T47D (cell line): Measurements from ENCODE around the gene TYMP.

ENCODE experiments used
- DNase-seq, 2 experiments: peaks; one replicate each; pipeline versions ENCODE4 v3.0.0 to v3.0.0-alpha.2; 2011 to 2012; ENCODE audit warnings: low read depth in 1 of 2, low spot score in 1 of 2
- JUND ChIP-seq: IDR thresholded peaks from 2 replicates; pipeline ENCODE4 v1.6.1; 2012; ENCODE audit warnings: low read depth
- in situ Hi-C: cut with HindIII; loops from 2 replicates; pipeline ENCODE4 v1.10.0; 2016; ENCODE audit warnings: low sequenced_read_pairs, low pct_unique_long_range_greater_than_20kb

The TYMP gene

DNA sequence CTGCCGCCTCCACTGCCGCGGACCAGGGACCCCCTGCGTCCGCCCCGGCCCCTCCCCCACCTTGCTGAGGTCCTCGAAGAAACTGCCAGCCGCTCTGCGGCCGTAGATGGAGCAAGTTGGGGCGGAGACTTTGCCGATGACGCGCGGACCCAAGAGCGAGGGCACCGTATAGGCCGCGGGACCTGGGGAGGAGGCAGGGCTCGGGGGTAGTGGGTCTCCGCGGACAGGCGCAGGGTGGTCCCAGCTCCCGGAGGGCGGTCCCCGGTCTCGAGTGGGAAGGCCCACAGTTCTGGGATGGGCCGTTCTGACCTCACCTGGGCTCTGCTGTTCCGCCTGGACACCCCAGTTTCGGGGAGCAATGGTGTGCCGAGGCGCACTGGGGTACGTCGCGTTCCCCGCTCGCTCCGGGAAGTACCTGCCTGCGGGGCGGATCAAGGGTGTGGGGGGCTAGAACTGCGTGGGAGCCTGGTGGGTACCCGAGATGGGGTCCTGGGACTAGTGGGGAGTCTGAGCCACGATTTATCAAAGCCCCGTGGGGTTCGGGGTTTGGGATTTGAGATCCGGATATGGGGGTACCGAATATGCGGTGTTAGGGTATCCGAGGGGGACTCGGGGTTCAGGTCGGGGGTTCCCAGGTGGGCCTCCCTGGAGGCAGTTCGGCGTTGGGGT is 1.2 kb upstream of the TYMP start:
- in situ Hi-C loops, result no loop called here
- no peak for TF ChIP-seq JUND
- DNase-seq, result peak; percentile 81 to 87

DNA sequence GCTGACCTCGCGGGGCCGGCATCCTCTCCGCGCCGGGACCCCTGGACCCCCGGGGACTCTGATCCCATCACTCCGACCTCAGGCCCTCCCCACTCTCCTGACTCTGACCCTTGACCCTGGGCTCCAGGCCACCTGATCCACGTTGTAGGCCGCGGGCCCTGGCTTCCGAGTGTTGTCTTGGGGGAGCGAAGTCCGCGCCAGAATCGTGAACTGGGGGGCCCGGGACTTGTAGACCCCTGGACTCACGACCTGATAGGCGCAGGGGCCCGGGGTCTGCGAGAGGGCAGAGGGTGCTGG is 716 bp upstream of the TYMP start:
- in situ Hi-C loops, result no loop called here
- DNase-seq, result no peak
- no peak for TF ChIP-seq JUND

DNA sequence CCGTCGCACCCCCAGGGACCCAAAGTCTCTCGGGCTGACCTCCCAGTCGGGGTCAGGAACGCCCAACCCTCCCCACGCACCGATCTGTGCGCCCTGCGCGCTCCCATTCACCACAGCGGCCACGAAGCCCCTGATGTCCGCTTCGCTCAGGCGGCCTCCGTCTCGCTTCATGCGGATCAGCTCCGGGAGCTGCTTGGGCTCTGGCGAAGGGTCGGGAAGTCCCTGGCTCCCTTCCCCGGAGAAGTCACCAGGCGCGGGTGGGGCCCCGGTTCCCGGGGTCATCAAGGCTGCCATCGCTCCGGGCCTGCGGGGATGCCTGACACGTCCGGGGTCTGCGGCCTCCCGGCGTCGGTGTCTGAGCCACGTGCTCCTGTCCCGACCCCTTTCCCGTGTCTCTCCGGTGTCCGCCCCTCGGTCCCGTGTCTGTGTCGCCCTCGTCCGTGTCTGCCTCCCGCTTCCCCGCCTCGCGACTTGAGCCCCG is 356 bp downstream of the TYMP start:
- no peak for DNase-seq
- in situ Hi-C loops, result no loop called here
- no peak for TF ChIP-seq JUND

DNA sequence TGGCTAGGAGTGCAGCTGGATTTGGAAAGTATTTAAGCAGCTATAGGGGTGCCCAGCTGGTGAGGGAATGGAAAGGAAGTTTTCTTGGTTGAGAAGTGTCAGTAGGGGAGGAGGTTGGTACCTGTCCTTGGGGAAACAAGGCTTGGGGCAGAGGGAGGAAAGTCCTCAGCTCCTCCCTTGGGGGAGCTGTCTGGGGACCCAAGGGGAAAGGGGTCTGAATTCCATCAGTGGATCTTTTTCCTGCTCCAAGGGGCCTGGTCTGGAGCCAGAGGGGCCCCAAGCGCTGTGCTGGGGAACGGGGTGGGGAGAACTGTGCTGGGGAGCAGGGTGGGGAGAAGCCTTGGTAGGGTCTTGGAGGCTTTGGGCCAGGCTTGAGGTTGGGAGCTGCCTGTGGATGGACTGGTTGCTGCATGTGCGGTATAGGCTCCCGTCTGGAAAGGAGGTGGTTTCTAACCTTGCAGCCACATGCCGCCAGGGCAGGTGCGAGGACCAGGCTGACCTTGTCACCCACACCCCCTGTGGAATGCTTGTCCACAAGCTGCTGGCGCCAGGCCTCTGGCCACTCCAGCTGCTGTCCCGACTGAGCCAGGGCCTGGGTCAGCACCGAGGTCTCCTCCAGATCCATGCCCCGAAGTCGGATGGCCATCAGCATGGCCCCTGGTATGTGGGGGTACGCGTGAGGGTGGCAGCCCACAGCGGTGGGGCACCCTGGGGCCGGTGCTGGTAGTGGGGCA is 963 bp downstream of the TYMP start:
- DNase-seq, result no peak
- no peak for TF ChIP-seq JUND
- in situ Hi-C loops, result no loop called here

DNA sequence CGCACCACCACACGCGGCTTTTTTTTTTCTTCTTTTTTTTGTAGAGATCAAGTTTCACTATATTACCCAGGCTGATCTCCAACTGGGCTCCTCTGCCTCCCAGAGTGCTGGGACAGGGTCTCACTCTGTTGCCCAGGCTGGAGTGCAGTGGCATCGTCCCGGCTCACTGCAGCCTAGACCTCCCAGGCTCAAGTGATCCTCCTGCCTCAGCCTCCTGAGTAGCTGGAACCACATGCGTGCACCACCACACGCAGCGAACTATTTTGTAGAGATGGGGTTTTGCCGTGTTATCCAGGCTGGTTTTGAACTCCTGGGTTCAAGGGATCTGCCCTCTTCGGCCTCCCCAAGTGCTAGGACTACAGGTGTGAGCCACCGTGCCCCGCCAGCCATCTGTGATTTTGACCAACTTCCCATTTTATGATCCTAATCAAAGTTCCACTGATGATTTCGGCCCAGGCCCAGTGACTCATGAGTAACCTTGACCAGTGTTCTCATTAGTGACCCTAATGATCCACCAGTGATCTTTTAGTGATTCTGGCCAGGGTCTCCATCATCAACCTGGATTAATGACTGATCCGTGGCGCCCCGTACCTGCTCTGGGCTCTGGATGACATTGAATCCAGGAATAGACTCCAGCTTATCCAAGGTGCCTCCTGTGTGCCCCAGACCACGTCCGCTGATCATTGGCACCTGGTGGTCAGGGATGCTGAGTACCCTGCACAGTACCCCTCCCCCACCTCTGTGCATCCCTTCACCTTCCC is 1.7 kb downstream of the TYMP start:
- no peak for DNase-seq
- in situ Hi-C loops, result no loop called here
- no peak for TF ChIP-seq JUND

DNA sequence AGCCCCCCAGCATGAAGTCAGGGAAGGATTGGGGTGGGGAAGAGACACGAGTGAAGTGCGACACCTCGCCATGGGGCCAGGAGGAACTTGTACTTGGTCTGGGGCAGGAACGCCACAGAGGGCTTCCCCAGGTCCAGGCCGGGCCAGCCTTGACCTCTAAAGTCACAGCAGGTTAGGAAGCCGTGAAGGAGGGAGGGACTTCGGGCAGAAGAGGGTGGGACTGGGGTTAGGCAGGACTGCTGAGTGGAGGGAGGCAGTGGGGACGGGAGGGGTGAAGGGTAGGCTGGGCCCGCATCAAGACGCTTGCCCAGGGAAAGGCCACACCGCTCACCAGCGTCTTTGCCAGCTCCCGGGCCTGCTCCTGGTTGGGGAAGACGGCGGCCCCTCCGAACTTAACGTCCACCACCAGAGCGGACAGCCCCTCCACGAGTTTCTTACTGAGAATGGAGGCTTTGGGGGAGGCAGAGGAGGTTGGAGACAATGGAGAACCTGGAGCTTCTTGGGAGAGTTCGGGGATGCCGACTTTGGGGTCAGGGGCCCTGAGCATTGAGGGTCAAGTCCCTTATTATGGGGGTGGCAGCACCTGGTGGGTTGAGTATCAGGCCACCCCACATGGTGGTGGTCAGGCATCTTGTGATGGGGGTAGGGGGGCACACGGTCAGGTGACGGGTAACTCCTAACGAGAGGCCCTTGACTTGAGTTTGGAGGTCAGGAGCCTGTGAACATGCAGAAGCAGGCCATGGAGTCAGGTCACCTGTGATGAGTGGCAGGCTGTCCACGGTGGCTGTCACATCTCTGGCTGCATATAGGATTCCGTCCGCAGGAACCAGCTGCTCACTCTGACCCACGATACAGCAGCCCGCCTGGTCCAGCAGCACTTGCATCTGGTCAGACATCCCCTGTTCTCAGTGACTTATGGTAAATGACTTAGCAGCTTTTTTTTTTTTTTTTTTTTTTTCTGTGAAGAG is 2.7 kb downstream of the TYMP start:
- no peak for TF ChIP-seq JUND
- in situ Hi-C loops, result no loop called here
- peak; percentile 56 to 72 for DNase-seq

DNA sequence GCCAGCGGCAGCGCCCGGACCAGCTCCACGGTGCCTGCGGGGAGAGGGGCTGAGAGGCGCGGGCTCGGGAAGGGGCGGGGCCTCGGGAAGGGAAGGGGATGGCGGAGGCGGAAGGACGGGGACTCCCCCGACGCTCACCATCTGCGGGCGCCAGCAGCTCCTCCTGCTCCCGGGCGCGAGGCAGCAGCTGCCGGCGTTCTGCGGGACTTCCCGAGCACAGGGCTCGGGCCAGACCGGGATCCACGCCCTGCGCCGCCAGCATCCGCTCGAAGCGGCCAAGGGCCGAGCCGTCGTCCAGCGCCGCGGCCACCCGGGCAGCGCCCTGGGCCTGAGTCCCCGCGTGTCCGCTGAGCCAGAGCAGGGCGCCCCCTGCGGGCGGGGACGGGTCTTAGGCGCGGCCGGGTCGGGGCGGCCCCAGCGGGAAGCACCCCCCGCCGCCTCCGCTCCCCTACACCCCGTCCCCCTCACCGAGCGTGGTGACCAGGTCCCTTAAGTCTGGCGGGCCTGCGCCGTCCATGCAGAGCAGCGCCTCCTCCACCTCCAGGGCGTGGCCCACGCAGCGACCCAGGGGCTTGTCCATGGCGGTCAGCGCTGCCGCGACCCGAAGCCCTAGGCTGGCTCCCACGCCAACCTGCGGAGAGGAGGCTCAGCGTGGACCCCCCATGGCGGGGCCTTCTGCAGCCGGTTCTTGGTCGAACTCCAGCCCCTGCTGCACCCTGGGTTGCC is 3.5 kb downstream of the TYMP start:
- in situ Hi-C loops, result no loop called here
- no peak for TF ChIP-seq JUND
- peak; percentile 58 to 68 for DNase-seq

DNA sequence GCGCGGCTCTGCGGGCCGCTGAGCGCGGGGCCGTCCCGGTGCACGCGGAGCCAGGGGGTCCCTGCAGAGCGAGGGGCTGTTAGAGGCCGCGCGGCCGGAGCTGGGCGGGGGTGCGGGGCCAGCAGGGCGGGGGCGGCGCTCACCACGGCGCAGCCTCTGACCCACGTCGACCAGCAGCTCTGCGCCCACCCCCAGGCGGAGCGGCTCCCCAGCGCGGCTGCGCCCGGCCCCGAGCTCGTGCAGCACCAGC is 4.0 kb downstream of the TYMP start:
- no peak for TF ChIP-seq JUND
- DNase-seq, result no peak
- in situ Hi-C loops, result no loop called here

DNA sequence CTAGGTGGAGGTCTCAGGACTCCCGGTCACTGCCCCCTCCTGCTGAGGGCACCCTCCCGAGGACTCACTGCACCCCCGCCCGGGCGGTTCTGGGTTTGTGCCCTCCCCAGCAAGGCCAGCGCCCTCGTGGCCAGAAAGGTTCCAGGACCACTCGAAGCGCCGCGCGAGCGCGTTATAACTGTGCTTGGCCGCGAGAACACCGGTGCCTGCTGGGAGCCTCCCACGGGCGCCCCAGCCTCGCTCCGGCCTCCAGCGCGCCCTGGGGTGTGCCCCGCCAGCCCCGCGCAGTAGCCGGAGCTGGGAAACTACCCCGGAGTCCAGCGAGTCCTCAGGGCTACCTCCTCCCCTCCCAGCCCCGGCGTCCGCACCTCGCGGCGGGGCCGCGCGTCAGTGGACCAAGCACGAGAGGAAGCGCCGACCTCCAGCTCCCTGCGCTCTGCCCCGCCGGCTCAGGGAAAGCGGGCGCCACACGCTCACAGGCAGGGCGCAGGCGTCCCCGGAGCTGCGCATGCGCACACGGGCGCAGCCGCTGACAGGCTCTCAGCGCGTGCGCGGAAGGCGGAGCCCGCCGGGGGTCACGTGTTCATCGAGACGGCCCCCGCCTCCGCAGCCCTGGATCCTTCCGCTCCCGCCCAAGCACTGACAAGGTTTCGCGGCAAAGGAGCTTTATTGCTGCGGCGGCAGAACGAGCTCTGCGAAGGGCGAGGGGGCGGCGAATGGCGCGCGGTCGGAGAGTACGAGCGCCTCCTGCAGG is 4.5 kb downstream of the TYMP start, which contains the start of gene SCO2:
Gene SCO2, minus strand, starts transcription at position 495 of the 754 bp plus-strand sequence. CDS start 1,187 bp downstream, outside the sequence.
- peak; percentile 95 to 96 for DNase-seq
- TF ChIP-seq JUND, result no peak
- in situ Hi-C loops, result no loop called here

DNA sequence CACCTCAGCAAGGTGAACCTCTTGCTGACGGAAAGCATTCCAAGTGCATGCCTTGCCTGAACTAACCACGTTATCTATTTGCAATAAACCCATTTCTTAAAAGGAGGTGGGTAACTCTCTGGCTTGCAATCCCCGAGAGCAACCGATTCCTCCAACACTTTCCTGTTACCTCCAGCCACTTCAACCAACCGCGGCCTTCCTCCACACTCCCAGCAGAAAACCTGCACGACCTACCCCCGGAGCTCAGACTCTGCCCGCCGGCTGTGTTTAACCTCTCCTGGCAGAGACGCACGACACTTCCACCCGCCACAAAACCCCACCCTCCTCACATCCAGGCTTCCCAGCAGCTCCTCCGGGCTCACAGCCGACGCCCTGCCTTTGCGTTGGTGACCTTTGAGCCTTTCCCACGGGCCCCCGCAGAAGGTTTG is 5.1 kb downstream of the TYMP start:
- in situ Hi-C loops, result no loop called here
- TF ChIP-seq JUND, result no peak

DNA sequence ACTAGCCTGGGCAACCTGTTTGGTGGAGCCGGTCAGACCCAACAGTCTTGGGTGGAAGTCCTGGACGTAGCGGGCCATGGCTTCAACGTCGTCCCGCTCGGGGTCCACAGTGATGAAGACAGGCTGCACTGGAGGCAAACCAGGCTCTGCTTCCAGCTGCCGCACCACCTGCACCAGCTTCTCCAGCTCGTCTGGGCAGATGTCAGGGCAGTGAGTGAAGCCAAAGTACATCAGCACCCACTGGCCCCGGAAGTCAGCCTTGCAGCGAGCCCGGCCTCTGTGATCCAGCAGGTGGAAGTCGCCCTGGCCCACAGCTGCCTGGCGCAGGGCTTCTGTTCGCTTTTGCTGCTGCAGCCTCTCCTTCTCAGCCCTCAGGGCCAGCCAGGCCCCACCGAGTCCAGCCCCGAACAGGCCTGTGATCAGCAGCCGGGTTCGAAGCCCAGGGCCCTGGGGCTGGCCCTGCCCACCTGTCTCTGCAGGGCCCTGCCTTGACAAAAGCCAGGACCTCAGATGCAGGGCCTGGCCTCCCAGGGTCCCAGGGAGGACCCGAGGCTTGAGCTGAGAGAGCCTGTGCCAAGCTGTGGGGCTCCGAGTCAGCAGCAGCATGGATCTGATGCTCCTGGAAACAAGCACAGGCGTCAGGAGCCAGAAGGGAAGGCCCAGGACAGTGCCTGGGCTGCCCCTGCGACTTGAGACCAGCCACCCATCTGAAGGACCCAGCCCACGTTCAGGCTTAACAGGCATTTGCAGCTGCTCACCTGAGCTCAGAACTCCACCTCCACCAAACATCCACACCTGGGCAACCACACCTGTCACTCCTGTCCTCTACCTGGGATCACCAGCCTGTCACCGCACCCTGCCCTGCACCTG is 5.8 kb downstream of the TYMP start:
- DNase-seq, result no peak
- no peak for TF ChIP-seq JUND
- in situ Hi-C loops, result no loop called here

More for the DNA sequence above, 5.1 kb downstream of the TYMP start:
- no peak for DNase-seq
